Measurements from ENCODE around the gene COX8A. TPM values are rescaled to one million over a fixed set of nuclear protein-coding genes. Genes with fewer than 3 reads are reported as not detected.

The COX8A gene
- total RNA-seq, 6 experiments from 2014 or later, result 144 to 385 (median 177) TPM

GRCh38 chr11:63940786-63941185 is 33.6 kb upstream of the COX8A start:
- no peak for TF ChIP-seq CTCF (IDR thresholded peaks at IDR 0.05)
- TF ChIP-seq POLR2A (IDR thresholded peaks at IDR 0.05), result no peak
- Histone ChIP-seq H3K9me3 (no peaks in the 10 kb centered on the region), H3K27me3 (no peaks in the 10 kb centered on the region), H3K4me3 (no peak overlapping the region), H3K36me3 (no peaks in the 10 kb centered on the region), H3K4me1 (peaks cover 0 to 10% (median 5%) of the 10 kb centered on the region in 4 donors), H3K27ac (no peak overlapping the region)
- no peak for ATAC-seq
- DNase-seq, result no peak
- WGBS (ENCODE audit: insufficient coverage, low coverage, low lambda C conversion rate, missing lambda C conversion rate), result 67% methylated on average over 6 of the region's 6 CpGs
- intact Hi-C loops (cut with DNase I), result loop anchor here (10.0 kb wide), 2 partner anchors 106 to 176 kb away; partner anchors contain the start of genes MARK2 (in 1 of the 2) and ZFTA (in 1 of the 2)

- H3K4me3 ChIP-seq, result no peak overlapping the region
- ATAC-seq, result no peak
- no peak overlapping the region for H3K27ac ChIP-seq
- TF ChIP-seq CTCF (IDR thresholded peaks at IDR 0.05) (no peak), POLR2A (IDR thresholded peaks at IDR 0.05) (no peak)
- 82% methylated on average over 4 of the region's 4 CpGs for WGBS (ENCODE audit: insufficient coverage, low coverage, low lambda C conversion rate, missing lambda C conversion rate)
- no peaks in the 10 kb centered on the region for H3K9me3 ChIP-seq
- DNase-seq, result no peak
- intact Hi-C loops (cut with DNase I), result loop anchor here (10.0 kb wide), 2 partner anchors 107 to 177 kb away; partner anchors contain the start of genes MARK2 (in 1 of the 2) and ZFTA (in 1 of the 2)
- peaks cover 0 to 10% (median 5%) of the 10 kb centered on the region in 4 donors for H3K4me1 ChIP-seq
- H3K36me3 ChIP-seq, result no peaks in the 10 kb centered on the region
- no peaks in the 10 kb centered on the region for H3K27me3 ChIP-seq
Measured at GRCh38 chr11:63941901-63942300, 32.5 kb upstream of the COX8A start.

- Histone ChIP-seq H3K27me3 (no peaks in the 10 kb centered on the region), H3K27ac (no peak overlapping the region), H3K9me3 (no peaks in the 10 kb centered on the region), H3K4me1 (peaks cover 0 to 10% (median 5%) of the 10 kb centered on the region in 4 donors), H3K4me3 (no peak overlapping the region), H3K36me3 (no peaks in the 10 kb centered on the region)
- DNase-seq, result no peak
- no peak for ATAC-seq
- TF ChIP-seq CTCF (IDR thresholded peaks at IDR 0.05) (no peak), POLR2A (IDR thresholded peaks at IDR 0.05) (no peak)
- WGBS (ENCODE audit: insufficient coverage, low coverage, low lambda C conversion rate, missing lambda C conversion rate), result no CpG with 5 or more reads among the region's 3 CpGs
- intact Hi-C loops (cut with DNase I), result loop anchor here (10.0 kb wide), 2 partner anchors 108 to 178 kb away; partner anchors contain the start of genes MARK2 (in 1 of the 2) and ZFTA (in 1 of the 2)
Measured at GRCh38 chr11:63942803-63943202, 31.6 kb upstream of the COX8A start.

GRCh38 chr11:63944987-63945386 is 29.4 kb upstream of the COX8A start:
- 23% methylated on average over 7 of the region's 8 CpGs for WGBS (ENCODE audit: insufficient coverage, low coverage, low lambda C conversion rate, missing lambda C conversion rate)
- no peaks in the 10 kb centered on the region for H3K27me3 ChIP-seq
- DNase-seq, result peak; percentile 63 to 73 (median 67)
- H3K4me1 ChIP-seq, result peaks cover 0 to 10% (median 5%) of the 10 kb centered on the region in 4 donors
- no peaks in the 10 kb centered on the region for H3K36me3 ChIP-seq
- H3K4me3 ChIP-seq, result no peak overlapping the region
- intact Hi-C loops (cut with DNase I), result loop anchor here (5.0 to 10.0 kb wide), 3 partner anchors 108 to 180 kb away; partner anchors contain the start of genes MARK2 (in 2 of the 2) and ZFTA (in 1 of the 2)
- H3K27ac ChIP-seq, result no peak overlapping the region
- H3K9me3 ChIP-seq, result no peaks in the 10 kb centered on the region
- peak; percentile 80 to 89 (median 83) for ATAC-seq
- TF ChIP-seq CTCF (IDR thresholded peaks at IDR 0.05) (no peak), POLR2A (IDR thresholded peaks at IDR 0.05) (no peak)
